Stimulated activated CD8-positive, alpha-beta memory T cell treated with anti-CD3 and anti-CD28 coated beads, Interleukin-4, amount 100 ng/mL, for 4 hours (primary cell): ENCODE measurements around the gene HAUS8.
A peak's percentile ranks its signal among the peaks of the same experiment; 100 is the strongest.
"Not testable (repeated sequence)": the region's sequence is repeated elsewhere in the genome, so short reads cannot be mapped to it uniquely, and the experiment has no call there.

Source experiments
- DNase-seq, 2 donors: peaks; one replicate each; pipeline ENCODE4 v3.0.0-alpha.2; 2020; ENCODE audit warnings: low read depth in 2 of 2, low spot score in 1 of 2

The HAUS8 gene

GRCh38 chr19:17075035-17075863 lies at the start of gene HAUS8, which contains the start of gene MYO9B:
Gene HAUS8 (minus strand): TSS chr19:17075452. CDS start chr19:17075422, 30 bp downstream.
Gene MYO9B (plus strand): TSS chr19:17075777. CDS start chr19:17101718, 25,941 bp downstream.
- peak; percentile 99 for DNase-seq

GRCh38 chr19:17124025-17124424 lies 48.8 kb upstream of the HAUS8 start:
- DNase-seq = no peak

DNA sequence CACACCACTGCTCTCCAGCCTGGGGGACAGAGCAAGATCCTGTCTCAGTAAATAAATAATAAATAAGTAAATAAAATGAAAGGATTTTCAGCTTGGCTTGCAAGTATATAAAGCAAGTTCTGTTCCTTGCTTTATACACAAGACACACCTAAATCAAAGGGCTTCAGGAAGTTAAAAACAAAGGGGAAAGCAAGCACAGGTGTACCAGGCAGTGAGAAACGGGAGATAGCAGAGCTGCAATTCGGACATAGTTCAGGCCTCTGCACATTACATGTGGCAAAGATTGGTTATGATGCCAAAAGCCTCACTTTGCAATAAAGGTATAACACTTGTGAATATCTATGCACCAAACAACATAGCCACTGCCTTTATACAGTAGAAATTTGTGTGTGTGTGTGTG lies 47.8 kb upstream of the HAUS8 start:
- no peak for DNase-seq

DNA sequence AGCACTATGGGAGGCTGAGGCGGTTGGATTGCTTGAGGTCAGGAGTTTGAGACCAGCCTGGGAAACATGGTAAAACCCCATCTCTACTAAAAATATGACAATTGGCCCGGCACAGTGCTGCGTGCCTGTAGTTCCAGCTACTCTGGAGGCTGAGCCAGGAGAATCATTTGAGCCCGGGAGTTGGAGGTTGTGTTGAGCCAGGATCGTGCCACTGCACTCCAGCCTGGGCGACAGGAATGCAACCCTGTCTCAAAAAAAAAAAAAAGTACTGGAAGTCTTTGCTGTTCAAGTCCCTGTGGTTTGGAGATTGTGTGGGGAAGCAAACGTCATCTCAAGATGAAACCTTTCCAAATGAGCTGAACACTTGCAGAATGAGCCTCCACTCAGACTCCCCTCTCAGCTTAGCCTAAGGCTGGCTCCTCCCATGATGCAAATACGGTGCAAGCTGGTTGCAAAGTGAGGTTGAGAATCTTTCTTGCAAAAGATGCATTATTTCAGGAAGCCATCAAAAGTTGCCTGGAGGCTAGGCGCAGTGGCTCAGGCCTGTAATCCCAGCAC lies 46.6 kb upstream of the HAUS8 start:
- no peak for DNase-seq

GRCh38 chr19:17118957-17119356 lies 43.7 kb upstream of the HAUS8 start:
- no peak for DNase-seq

DNA sequence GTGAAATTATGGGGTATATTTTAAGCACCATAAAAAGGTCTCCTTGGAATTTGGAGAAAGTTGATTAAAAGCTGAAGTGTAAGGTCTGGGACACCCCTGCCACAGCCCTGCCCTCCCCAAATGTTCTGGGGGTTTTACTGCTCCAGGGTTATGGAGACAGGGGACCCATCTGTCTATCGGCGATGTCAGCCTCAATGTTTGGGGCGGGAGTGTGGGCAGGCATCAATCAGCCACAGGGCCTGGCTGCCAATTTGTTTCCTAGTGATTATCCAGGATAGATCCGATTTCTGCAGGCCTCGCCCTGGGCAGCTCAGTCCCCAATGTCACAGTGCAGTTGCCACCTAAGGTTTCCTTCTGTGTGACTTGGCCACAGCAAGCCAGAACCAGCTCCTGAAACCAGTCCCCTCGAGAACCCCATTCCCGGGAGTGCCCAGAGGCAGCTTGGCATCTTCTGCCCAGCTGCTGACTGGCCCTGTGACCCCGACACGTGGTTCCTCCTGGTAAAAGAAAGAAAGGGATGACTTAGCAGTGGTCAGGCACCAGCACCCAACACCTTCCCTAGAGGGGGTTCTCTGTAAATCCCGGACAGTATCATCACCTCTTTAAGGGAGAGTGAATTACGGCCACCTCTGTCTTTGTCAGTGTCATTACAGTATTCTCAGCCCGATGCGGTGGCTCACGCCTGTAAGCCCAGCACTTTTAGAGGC lies 41.9 kb upstream of the HAUS8 start:
- DNase-seq = no peak

GRCh38 chr19:17114414-17114831 lies 39.2 kb upstream of the HAUS8 start:
- no peak for DNase-seq

DNA sequence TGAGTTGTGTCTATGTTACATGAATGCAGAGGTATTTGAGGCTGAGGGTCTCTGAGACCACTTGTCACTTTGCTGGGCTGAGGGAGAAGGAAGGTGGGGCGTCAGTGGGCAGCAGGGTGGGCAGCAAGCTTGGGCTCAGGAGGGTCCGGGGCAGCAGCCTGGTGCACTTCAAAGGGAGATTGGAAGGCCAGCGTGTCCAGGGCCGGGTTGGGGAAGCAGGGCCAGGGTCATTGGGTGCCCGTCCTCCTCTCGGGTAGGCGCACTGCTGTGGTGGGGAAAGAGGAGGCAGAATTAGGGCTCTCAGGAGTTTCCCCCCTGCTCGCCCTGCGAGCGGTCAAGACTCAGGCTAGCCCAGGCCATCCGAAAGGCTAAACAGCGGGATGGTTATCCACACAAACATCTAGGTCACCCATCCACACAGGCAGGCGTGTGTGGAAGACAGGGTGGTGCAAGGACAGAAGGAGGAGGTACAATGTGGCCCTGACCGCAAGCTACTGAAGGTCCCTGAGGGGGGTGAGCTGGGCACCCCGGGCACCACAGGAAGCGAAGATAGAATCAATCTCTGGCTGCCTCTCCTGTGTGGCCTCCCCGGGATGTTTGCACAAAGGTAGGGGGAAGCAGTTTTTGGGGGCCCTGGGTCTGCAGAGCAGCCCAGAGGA lies 38.0 kb upstream of the HAUS8 start:
- DNase-seq = no peak

- no peak for DNase-seq
These were observed 37.4 kb upstream of the HAUS8 start for GRCh38 chr19:17112700-17113099.

- DNase-seq = no peak
These were observed 37.0 kb upstream of the HAUS8 start for GRCh38 chr19:17112271-17112670.

- no peak for DNase-seq
These were observed 36.5 kb upstream of the HAUS8 start for GRCh38 chr19:17111766-17112165.

GRCh38 chr19:17110599-17110966 lies 35.3 kb upstream of the HAUS8 start:
- DNase-seq = no peak

DNA sequence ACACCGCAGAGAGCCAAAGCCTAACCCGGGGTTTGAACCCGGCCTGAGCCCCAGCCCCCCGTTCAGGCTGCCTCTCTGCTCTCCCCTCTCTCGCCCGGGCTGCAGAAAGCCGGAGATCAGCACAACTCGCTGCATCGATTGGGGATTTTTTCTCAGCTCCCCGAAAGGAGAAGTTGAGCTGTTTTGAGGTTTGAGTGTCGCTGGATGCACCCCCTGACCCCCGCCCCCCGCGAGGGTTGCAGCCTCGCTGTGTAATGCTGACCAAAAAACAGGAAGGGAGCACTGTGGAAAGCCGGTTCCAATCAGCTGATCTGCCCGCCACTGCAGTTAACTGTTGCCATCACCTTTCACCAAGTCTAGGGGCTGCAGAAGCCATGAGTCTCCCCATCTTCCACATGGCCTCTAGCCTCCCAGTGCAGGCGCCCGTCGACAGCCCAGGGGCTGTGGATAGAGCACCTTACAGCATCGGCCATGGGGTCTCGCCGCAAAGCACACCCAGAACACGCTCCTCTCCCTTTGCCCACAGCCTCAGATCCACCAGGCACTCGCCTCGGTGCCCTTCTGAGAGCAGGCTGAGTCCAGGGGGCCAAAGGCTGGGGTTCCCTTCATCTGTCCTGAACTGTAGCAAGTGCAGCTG lies 34.8 kb upstream of the HAUS8 start:
- no peak for DNase-seq

GRCh38 chr19:17109300-17109699 lies 34.0 kb upstream of the HAUS8 start:
- no peak for DNase-seq

GRCh38 chr19:17108453-17108784 lies 33.2 kb upstream of the HAUS8 start:
- DNase-seq = no peak

DNA sequence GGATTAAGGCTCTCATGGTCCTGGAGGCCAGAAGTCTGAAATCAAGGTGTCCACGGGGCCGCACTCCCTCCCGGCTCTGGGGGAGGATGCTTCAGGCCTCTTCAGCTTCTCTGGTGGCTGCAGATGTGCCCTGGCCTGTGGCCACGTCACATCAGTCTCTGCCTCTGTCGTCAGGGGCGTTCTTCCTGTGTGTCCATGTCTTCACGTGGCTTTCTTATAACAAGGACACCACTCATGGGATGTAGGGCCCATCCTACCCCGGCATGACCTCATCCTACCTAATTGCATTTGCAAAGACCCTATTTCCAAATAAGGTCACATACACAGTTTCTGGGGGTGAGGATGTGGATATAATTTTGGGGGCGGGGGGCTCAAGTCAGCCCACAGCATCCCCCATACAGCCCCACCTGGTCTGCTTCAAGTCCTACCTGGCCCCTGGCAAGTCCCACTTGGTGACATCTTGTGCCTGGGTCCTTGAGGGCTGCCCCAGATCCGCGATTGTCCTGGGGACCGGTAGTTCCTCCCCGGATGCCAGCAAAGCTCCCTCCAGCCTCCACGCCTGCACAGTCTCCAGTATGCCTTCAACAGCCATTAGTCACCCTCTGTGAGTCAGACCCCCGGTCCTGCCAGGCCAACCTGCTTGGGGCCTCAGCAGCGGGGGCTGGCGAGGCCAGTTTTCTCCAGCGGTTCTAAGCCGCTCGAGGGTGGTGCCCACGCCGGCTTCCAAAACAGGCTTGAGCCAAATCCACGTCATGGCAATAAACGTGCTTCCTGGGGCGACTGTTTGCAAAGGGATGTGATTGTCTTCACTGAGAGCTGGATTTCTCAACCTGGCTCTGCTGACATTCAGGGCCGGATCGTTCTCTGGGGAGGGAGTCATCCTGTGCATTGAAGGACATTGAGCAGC lies 32.5 kb upstream of the HAUS8 start:
- DNase-seq = no peak

- not testable (repeated sequence) for DNase-seq
These were observed 31.7 kb upstream of the HAUS8 start for GRCh38 chr19:17106964-17107363.

DNA sequence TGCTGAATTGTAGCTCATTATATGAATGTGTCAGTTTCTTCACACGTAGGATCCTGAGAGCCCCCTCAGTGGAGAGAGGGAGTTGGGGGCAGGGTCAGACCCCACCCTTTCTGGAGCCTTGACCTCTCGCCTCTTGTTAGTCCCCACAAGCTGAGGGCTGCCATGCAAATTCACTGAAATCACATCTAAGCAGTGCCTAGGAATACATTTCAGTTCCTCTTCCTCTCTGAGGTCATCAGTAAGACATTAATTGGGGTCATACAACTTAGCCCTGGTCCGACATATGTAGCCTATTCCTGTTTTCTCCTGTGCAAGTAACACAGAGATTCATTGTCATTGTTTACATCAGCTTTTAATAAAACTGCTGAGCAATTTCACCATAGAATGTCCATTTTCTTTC lies 30.3 kb upstream of the HAUS8 start:
- DNase-seq = no peak

- no peak for DNase-seq
These were observed 29.4 kb upstream of the HAUS8 start for GRCh38 chr19:17104679-17105078.

GRCh38 chr19:17103177-17103576 lies 27.9 kb upstream of the HAUS8 start:
- no peak for DNase-seq
